ENCODE measurements around the gene CMIP.

- TF ChIP-seq CTCF (IDR thresholded peaks at IDR 0.05) (no peak), POLR2A (IDR thresholded peaks at IDR 0.05) (no peak)
These were observed 9.4 kb downstream of the CMIP start for GRCh38 chr16:81454044-81454443.
